HEK293 (cell line): ENCODE measurements around the gene TADA2B.
A peak's percentile ranks its signal among the peaks of the same experiment; 100 is the strongest.

Experiments
- GFI1B ChIP-seq: fragments of 450-650 bp; formaldehyde crosslinking; IDR thresholded peaks from 2 replicates; pipeline ENCODE4 v1.5.1; 2016; ENCODE audit warnings: missing biosample characterization, missing genetic modification characterization
- OVOL3 ChIP-seq: fragments of 450-650 bp; formaldehyde crosslinking; IDR thresholded peaks from 2 replicates; pipeline ENCODE4 v1.5.1; 2016; ENCODE audit warnings: missing biosample characterization, missing genetic modification characterization
- RBAK ChIP-seq: fragments of 450-650 bp; formaldehyde crosslinking; IDR thresholded peaks from 2 replicates; pipeline ENCODE4 v1.5.1; 2016; ENCODE audit warnings: missing biosample characterization, missing genetic modification characterization
- SETDB1 ChIP-seq: IDR thresholded peaks from one replicate; pipeline ENCODE4 v1.6.1; 2017; ENCODE audit warnings: mild to moderate bottlenecking, low read length, moderate library complexity, mixed read lengths; ENCODE audit not compliant: insufficient read length
- SP2 ChIP-seq: fragments of 450-650 bp; formaldehyde crosslinking; IDR thresholded peaks from 2 replicates; pipeline ENCODE4 v1.5.1; 2016; ENCODE audit warnings: missing biosample characterization, missing genetic modification characterization
- ZFHX2 ChIP-seq: fragments of 450-650 bp; formaldehyde crosslinking; conservative IDR thresholded peaks from 2 replicates; pipeline ENCODE4 v1.5.1; 2016; ENCODE audit warnings: missing biosample characterization, missing genetic modification characterization
- ZNF155 ChIP-seq: fragments of 450-650 bp; formaldehyde crosslinking; IDR thresholded peaks from 2 replicates; pipeline ENCODE4 v1.5.1; 2016; ENCODE audit warnings: missing biosample characterization, missing genetic modification characterization
- ZNF274 ChIP-seq, 2 experiments: fragments of 200-500 bp in 1 of 2; fragments of 450-650 bp in 1 of 2; sonication (Bioruptor generic) in 1 of 2; formaldehyde crosslinking in 1 of 2; IDR thresholded peaks; 2 replicates each; pipeline versions ENCODE4 v1.5.1 to v1.6.1; 2014 to 2016; ENCODE audit warnings: borderline replicate concordance in 1 of 2, inconsistent platforms in 1 of 2, low read length in 1 of 2, missing biosample characterization in 1 of 2, missing genetic modification characterization in 1 of 2
- ZNF302 ChIP-seq: fragments of 450-650 bp; formaldehyde crosslinking; IDR thresholded peaks from 2 replicates; pipeline ENCODE4 v1.5.1; 2016; ENCODE audit warnings: missing biosample characterization, missing genetic modification characterization, low read depth
- ZNF311 ChIP-seq: fragments of 450-650 bp; formaldehyde crosslinking; IDR thresholded peaks from 2 replicates; pipeline ENCODE4 v1.5.1; 2017; ENCODE audit warnings: missing biosample characterization, missing genetic modification characterization, borderline replicate concordance
- ZNF354C ChIP-seq: fragments of 450-650 bp; formaldehyde crosslinking; IDR thresholded peaks from 2 replicates; pipeline ENCODE4 v1.5.1; 2016; ENCODE audit warnings: missing biosample characterization, missing genetic modification characterization, low read depth, borderline replicate concordance
- ZNF426 ChIP-seq: fragments of 450-650 bp; formaldehyde crosslinking; IDR thresholded peaks from 2 replicates; pipeline ENCODE4 v1.5.1; 2017; ENCODE audit warnings: missing biosample characterization, missing genetic modification characterization, mild to moderate bottlenecking, inconsistent platforms, moderate library complexity
- ZNF600 ChIP-seq: fragments of 450-650 bp; formaldehyde crosslinking; IDR thresholded peaks from 2 replicates; pipeline ENCODE4 v1.5.1; 2016; ENCODE audit warnings: missing biosample characterization, missing genetic modification characterization
- ZNF626 ChIP-seq: fragments of 450-650 bp; sonication (Bioruptor Pico); formaldehyde crosslinking; IDR thresholded peaks from 2 replicates; pipeline ENCODE4 v1.5.1; 2018; ENCODE audit warnings: missing biosample characterization, missing genetic modification characterization, inconsistent platforms
- ZNF707 ChIP-seq: fragments of 450-650 bp; formaldehyde crosslinking; IDR thresholded peaks from 2 replicates; pipeline ENCODE4 v1.5.1; 2016; ENCODE audit warnings: missing biosample characterization, missing genetic modification characterization
- ZNF76 ChIP-seq: fragments of 450-650 bp; formaldehyde crosslinking; IDR thresholded peaks from 2 replicates; pipeline ENCODE4; 2016; ENCODE audit warnings: low read depth, missing biosample characterization, missing genetic modification characterization, borderline replicate concordance
- ZNF785 ChIP-seq: fragments of 450-650 bp; formaldehyde crosslinking; IDR thresholded peaks from 2 replicates; pipeline ENCODE4 v1.5.1; 2016; ENCODE audit warnings: missing biosample characterization, missing genetic modification characterization
- ZNF830 ChIP-seq: fragments of 450-650 bp; IDR thresholded peaks from 2 replicates; pipeline ENCODE4 v1.5.0; 2018; ENCODE audit warnings: missing biosample characterization, missing genetic modification characterization, low read depth, mild to moderate bottlenecking, moderate library complexity
- ZNF837 ChIP-seq: fragments of 450-650 bp; formaldehyde crosslinking; IDR thresholded peaks from 2 replicates; pipeline ENCODE4 v1.5.1; 2016; ENCODE audit warnings: missing biosample characterization, missing genetic modification characterization
- ZSCAN30 ChIP-seq: fragments of 450-650 bp; IDR thresholded peaks from 2 replicates; pipeline ENCODE4 v1.5.1; 2018; ENCODE audit warnings: missing biosample characterization, mild to moderate bottlenecking, missing genetic modification characterization, moderate library complexity
- TF ChIP-seq, protein P1 (sequence below): fragments of 450-650 bp; formaldehyde crosslinking; IDR thresholded peaks from 2 replicates; pipeline ENCODE4 v1.5.1; 2017; ENCODE audit warnings: missing biosample characterization, missing genetic modification characterization
- TF ChIP-seq, protein P2 (sequence below): fragments of 450-650 bp; formaldehyde crosslinking; IDR thresholded peaks from 2 replicates; pipeline ENCODE4 v1.5.1; 2016; ENCODE audit warnings: missing biosample characterization, missing genetic modification characterization
- TF ChIP-seq, protein P3 (sequence below): fragments of 450-650 bp; formaldehyde crosslinking; IDR thresholded peaks from 2 replicates; pipeline ENCODE4 v1.5.0; 2017; ENCODE audit warnings: missing biosample characterization, missing genetic modification characterization, borderline replicate concordance
- TF ChIP-seq, protein P4 (sequence below): fragments of 450-650 bp; IDR thresholded peaks from 2 replicates; pipeline ENCODE4 v1.5.1; 2018; ENCODE audit warnings: missing biosample characterization, missing genetic modification characterization
- TF ChIP-seq, protein P5 (sequence below): fragments of 450-650 bp; formaldehyde crosslinking; IDR thresholded peaks from 2 replicates; pipeline ENCODE4 v1.5.1; 2016; ENCODE audit warnings: missing biosample characterization, missing genetic modification characterization
- TF ChIP-seq, protein P6 (sequence below): fragments of 450-650 bp; formaldehyde crosslinking; conservative IDR thresholded peaks from 2 replicates; pipeline ENCODE4 v1.5.1; 2016; ENCODE audit warnings: low read depth, missing biosample characterization, missing genetic modification characterization
- TF ChIP-seq, protein P7 (sequence below): fragments of 450-650 bp; formaldehyde crosslinking; IDR thresholded peaks from 2 replicates; pipeline ENCODE4 v1.5.1; 2016; ENCODE audit warnings: missing biosample characterization, missing genetic modification characterization

Gene TADA2B

DNA sequence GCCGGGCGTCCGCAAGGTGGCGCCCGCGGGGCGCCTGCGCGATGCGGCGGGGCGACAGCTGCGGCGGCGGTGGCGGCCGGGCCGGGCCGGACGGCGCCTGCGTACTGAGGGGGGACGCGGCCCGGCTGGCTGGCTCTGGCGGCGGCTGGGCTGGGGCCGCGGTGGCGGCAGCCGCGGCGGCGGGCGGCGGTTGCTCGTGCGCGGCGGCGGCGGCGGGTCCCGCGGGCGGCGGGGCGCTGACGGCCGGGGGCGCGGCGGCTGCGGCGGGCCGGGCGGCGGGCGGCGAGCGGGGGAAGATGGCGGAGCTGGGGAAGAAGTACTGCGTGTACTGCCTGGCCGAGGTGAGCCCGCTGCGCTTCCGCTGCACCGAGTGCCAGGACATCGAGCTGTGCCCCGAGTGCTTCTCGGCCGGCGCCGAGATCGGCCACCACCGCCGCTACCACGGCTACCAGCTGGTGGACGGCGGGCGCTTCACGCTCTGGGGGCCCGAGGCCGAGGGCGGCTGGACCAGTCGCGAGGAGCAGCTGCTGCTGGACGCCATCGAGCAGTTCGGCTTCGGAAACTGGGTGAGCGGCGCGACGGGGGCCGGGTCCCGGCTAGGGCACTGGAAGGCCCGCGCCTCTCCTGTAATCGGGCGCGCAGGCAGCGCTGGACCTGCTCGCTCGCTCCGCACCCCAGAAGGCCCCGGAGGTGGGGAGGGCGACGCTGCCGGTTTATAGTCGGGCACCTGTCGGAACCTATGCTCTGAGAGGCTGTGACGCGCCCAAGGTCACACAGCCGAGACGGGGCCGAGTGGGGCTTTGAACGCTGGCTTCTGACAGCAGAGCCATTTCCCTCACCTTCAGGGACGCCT lies at the start of gene TADA2B (continued):
- no peak for TF ChIP-seq ZSCAN30
- no peak for TF ChIP-seq OVOL3
- no peak for TF ChIP-seq ZNF426 (tag by site-specific recombination)
- TF ChIP-seq, protein P1, sequence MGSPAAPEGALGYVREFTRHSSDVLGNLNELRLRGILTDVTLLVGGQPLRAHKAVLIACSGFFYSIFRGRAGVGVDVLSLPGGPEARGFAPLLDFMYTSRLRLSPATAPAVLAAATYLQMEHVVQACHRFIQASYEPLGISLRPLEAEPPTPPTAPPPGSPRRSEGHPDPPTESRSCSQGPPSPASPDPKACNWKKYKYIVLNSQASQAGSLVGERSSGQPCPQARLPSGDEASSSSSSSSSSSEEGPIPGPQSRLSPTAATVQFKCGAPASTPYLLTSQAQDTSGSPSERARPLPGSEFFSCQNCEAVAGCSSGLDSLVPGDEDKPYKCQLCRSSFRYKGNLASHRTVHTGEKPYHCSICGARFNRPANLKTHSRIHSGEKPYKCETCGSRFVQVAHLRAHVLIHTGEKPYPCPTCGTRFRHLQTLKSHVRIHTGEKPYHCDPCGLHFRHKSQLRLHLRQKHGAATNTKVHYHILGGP (tag by site-specific recombination) = no peak
- no peak for TF ChIP-seq ZNF837 (tag by site-specific recombination)
- TF ChIP-seq ZNF600 = 0 out of 2 replicates have a peak, but pooled peaks have one; percentile 39
- TF ChIP-seq ZNF830 (tag by site-specific recombination) = no peak
- TF ChIP-seq RBAK (tag by site-specific recombination) = no peak
- TF ChIP-seq, protein P2, sequence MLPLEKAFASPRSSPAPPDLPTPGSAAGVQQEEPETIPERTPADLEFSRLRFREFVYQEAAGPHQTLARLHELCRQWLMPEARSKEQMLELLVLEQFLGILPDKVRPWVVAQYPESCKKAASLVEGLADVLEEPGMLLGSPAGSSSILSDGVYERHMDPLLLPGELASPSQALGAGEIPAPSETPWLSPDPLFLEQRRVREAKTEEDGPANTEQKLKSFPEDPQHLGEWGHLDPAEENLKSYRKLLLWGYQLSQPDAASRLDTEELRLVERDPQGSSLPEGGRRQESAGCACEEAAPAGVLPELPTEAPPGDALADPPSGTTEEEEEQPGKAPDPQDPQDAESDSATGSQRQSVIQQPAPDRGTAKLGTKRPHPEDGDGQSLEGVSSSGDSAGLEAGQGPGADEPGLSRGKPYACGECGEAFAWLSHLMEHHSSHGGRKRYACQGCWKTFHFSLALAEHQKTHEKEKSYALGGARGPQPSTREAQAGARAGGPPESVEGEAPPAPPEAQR (tag by site-specific recombination) = no peak
- no peak for TF ChIP-seq SP2 (tag by site-specific recombination)
- TF ChIP-seq, protein P3, sequence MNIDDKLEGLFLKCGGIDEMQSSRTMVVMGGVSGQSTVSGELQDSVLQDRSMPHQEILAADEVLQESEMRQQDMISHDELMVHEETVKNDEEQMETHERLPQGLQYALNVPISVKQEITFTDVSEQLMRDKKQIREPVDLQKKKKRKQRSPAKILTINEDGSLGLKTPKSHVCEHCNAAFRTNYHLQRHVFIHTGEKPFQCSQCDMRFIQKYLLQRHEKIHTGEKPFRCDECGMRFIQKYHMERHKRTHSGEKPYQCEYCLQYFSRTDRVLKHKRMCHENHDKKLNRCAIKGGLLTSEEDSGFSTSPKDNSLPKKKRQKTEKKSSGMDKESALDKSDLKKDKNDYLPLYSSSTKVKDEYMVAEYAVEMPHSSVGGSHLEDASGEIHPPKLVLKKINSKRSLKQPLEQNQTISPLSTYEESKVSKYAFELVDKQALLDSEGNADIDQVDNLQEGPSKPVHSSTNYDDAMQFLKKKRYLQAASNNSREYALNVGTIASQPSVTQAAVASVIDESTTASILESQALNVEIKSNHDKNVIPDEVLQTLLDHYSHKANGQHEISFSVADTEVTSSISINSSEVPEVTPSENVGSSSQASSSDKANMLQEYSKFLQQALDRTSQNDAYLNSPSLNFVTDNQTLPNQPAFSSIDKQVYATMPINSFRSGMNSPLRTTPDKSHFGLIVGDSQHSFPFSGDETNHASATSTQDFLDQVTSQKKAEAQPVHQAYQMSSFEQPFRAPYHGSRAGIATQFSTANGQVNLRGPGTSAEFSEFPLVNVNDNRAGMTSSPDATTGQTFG = no peak
- TF ChIP-seq, protein P4, sequence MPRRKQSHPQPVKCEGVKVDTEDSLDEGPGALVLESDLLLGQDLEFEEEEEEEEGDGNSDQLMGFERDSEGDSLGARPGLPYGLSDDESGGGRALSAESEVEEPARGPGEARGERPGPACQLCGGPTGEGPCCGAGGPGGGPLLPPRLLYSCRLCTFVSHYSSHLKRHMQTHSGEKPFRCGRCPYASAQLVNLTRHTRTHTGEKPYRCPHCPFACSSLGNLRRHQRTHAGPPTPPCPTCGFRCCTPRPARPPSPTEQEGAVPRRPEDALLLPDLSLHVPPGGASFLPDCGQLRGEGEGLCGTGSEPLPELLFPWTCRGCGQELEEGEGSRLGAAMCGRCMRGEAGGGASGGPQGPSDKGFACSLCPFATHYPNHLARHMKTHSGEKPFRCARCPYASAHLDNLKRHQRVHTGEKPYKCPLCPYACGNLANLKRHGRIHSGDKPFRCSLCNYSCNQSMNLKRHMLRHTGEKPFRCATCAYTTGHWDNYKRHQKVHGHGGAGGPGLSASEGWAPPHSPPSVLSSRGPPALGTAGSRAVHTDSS (tag by site-specific recombination) = no peak
- no peak for TF ChIP-seq ZNF354C
- TF ChIP-seq, protein P5, sequence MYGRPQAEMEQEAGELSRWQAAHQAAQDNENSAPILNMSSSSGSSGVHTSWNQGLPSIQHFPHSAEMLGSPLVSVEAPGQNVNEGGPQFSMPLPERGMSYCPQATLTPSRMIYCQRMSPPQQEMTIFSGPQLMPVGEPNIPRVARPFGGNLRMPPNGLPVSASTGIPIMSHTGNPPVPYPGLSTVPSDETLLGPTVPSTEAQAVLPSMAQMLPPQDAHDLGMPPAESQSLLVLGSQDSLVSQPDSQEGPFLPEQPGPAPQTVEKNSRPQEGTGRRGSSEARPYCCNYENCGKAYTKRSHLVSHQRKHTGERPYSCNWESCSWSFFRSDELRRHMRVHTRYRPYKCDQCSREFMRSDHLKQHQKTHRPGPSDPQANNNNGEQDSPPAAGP (tag by site-specific recombination) = no peak
- TF ChIP-seq ZNF311 = no peak
- TF ChIP-seq GFI1B (tag by site-specific recombination) = no peak
- TF ChIP-seq ZNF785 (tag by site-specific recombination) = no peak
- TF ChIP-seq, protein P6, sequence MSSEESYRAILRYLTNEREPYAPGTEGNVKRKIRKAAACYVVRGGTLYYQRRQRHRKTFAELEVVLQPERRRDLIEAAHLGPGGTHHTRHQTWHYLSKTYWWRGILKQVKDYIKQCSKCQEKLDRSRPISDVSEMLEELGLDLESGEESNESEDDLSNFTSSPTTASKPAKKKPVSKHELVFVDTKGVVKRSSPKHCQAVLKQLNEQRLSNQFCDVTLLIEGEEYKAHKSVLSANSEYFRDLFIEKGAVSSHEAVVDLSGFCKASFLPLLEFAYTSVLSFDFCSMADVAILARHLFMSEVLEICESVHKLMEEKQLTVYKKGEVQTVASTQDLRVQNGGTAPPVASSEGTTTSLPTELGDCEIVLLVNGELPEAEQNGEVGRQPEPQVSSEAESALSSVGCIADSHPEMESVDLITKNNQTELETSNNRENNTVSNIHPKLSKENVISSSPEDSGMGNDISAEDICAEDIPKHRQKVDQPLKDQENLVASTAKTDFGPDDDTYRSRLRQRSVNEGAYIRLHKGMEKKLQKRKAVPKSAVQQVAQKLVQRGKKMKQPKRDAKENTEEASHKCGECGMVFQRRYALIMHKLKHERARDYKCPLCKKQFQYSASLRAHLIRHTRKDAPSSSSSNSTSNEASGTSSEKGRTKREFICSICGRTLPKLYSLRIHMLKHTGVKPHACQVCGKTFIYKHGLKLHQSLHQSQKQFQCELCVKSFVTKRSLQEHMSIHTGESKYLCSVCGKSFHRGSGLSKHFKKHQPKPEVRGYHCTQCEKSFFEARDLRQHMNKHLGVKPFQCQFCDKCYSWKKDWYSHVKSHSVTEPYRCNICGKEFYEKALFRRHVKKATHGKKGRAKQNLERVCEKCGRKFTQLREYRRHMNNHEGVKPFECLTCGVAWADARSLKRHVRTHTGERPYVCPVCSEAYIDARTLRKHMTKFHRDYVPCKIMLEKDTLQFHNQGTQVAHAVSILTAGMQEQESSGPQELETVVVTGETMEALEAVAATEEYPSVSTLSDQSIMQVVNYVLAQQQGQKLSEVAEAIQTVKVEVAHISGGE (tag by site-specific recombination) = peak; percentile 65
- no peak for TF ChIP-seq SETDB1
- TF ChIP-seq ZNF626 (tag by site-specific recombination) = no peak
- TF ChIP-seq ZNF76 = 0 out of 2 replicates have a peak, but pooled peaks have one; percentile 24
- TF ChIP-seq ZFHX2 (tag by site-specific recombination) = no peak
- no peak for TF ChIP-seq ZNF302 (tag by site-specific recombination)
- no peak for TF ChIP-seq ZNF707 (tag by site-specific recombination)
- no peak for TF ChIP-seq ZNF274 (IDR thresholded peaks at IDR 0.05; ENCODE audit: low read length)
- no peak for TF ChIP-seq ZNF274 (tag by site-specific recombination; IDR thresholded peaks at IDR 0.05; ENCODE audit: borderline replicate concordance)
- TF ChIP-seq, protein P7, sequence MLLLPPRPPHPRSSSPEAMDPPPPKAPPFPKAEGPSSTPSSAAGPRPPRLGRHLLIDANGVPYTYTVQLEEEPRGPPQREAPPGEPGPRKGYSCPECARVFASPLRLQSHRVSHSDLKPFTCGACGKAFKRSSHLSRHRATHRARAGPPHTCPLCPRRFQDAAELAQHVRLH = no peak
- TF ChIP-seq ZNF155 (tag by site-specific recombination) = no peak
